GM21390 (cell line): Measurements from ENCODE around the gene SLC26A11.

ENCODE experiments used
- ATAC-seq: cut with Tn5 transposase; IDR thresholded peaks from one replicate; pipeline ENCODE4 v1.9.1; 2021; ENCODE audit not compliant: unreplicated experiment

The SLC26A11 gene

GRCh38 chr17:80216473-80217456 lies 3.5 kb upstream of the SLC26A11 start:
- ATAC-seq, result no peak

- ATAC-seq, result no peak
Observed at GRCh38 chr17:80217703-80218362, 2.4 kb upstream of the SLC26A11 start.

- no peak for ATAC-seq
Observed at GRCh38 chr17:80218391-80218790, 1.8 kb upstream of the SLC26A11 start.

GRCh38 chr17:80219013-80219762 lies 1.0 kb upstream of the SLC26A11 start:
- ATAC-seq, result peak; percentile 46

- ATAC-seq, result no peak
Observed at GRCh38 chr17:80219763-80220053, 519 bp upstream of the SLC26A11 start.

- ATAC-seq, result no peak
Observed at GRCh38 chr17:80220736-80221215, 549 bp downstream of the SLC26A11 start.

- no peak for ATAC-seq
Observed at GRCh38 chr17:80221351-80222105, 1.3 kb downstream of the SLC26A11 start.

GRCh38 chr17:80222376-80223141 lies 2.3 kb downstream of the SLC26A11 start:
- no peak for ATAC-seq

- ATAC-seq, result no peak
Observed at GRCh38 chr17:80223142-80223815, 3.1 kb downstream of the SLC26A11 start.

- ATAC-seq, result no peak
Observed at GRCh38 chr17:80223838-80224497, 3.7 kb downstream of the SLC26A11 start.

GRCh38 chr17:80224683-80225082 lies 4.5 kb downstream of the SLC26A11 start:
- no peak for ATAC-seq

GRCh38 chr17:80225230-80225629 lies 5.0 kb downstream of the SLC26A11 start:
- no peak for ATAC-seq

- no peak for ATAC-seq
Observed at GRCh38 chr17:80227156-80227555, 6.9 kb downstream of the SLC26A11 start.

- no peak for ATAC-seq
Observed at GRCh38 chr17:80227666-80228065, 7.4 kb downstream of the SLC26A11 start.

GRCh38 chr17:80228477-80228876 lies 8.2 kb downstream of the SLC26A11 start:
- no peak for ATAC-seq

- no peak for ATAC-seq
Observed at GRCh38 chr17:80229011-80229410, 8.8 kb downstream of the SLC26A11 start.

- ATAC-seq, result no peak
Observed at GRCh38 chr17:80232438-80232837, 12.2 kb downstream of the SLC26A11 start.

- no peak for ATAC-seq
Observed at GRCh38 chr17:80233202-80233601, 13.0 kb downstream of the SLC26A11 start.

- no peak for ATAC-seq
Observed at GRCh38 chr17:80236911-80237310, 16.7 kb downstream of the SLC26A11 start.
